Sciatic nerve (tissue), 2 donors: ENCODE data around the gene RAPGEF5. TPM values are rescaled to one million over a fixed set of nuclear protein-coding genes. Genes with fewer than 3 reads are reported as not detected.

ENCODE experiments used
- ATAC-seq: fragments of 200-7000 bp; cut with Tn5 transposase; one replicate; pipeline ENCODE4 v1.9.1; 2020; ENCODE audit warnings: mild to moderate bottlenecking, moderate library complexity
- DNase-seq: peaks from one replicate; pipeline ENCODE4 v3.0.0-alpha.2; 2020; ENCODE audit warnings: low spot score
- intact Hi-C: fragments of 100-400 bp; cut with DNase I; formaldehyde crosslinking; loops from one replicate; pipeline ENCODE4 v1.14.2; 2022
- total RNA-seq: library from RNA; stranded (reverse); fragmentation: NEBNext Ultra II Directional; extraction: Animal tissue kit (Norgen Biotek cat#: 25700); gene quantifications from one replicate; pipeline ENCODE4 v1.2.1, GENCODE V29; 2021
- donor health status: DM: no; HTN: no; CAD: no.
- donor health status: DM: no; HTN: no; CAD: no.

The RAPGEF5 gene, protein sequence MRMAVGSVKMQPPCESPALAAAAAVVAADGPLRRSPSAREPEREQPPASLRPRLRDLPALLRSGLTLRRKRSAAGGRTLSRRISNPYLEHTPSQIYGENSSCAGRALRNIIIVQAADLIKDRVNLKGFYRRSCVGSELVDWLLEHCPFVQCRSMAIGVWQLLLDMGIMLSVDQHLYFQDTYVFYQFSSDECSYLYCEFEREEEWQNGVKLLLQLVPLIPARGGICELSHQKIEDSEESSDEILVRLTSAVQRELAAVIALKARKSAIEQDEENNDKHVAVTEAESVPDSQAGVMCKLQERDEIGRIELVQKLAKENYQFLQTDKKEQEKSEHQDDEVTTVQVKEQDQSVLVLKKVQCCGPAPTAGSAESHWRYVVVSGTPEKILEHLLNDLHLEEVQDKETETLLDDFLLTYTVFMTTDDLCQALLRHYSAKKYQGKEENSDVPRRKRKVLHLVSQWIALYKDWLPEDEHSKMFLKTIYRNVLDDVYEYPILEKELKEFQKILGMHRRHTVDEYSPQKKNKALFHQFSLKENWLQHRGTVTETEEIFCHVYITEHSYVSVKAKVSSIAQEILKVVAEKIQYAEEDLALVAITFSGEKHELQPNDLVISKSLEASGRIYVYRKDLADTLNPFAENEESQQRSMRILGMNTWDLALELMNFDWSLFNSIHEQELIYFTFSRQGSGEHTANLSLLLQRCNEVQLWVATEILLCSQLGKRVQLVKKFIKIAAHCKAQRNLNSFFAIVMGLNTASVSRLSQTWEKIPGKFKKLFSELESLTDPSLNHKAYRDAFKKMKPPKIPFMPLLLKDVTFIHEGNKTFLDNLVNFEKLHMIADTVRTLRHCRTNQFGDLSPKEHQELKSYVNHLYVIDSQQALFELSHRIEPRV
- total RNA-seq, result 62.8 TPM

DNA sequence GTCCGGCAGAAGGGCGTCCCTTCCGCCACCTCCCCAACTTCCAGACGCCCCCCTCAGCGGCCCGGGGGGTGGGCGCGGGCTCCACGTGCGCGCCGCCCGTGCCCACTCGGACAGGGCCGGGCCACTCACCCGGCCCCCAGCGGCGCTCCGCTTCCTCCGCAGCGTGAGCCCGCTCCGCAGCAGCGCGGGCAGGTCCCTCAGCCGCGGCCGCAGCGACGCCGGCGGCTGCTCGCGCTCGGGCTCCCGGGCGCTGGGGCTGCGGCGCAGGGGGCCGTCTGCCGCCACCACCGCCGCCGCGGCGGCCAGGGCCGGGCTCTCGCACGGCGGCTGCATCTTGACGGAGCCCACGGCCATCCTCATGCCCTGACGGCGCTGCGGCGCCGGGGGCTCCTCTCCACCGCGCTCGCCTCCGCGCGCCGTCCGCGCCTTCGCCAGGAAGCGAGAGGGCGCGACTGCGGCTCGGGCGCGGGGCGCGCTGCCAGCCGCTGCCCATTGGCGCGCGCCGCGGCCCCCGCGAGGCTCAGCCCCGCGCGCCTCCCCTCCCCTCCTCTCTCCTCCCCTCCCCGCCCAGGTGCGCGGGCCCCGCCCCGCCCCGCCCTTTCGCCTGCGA lies at the start of gene RAPGEF5:
Gene RAPGEF5, minus strand, starts transcription at position 454 of the 610 bp plus-strand sequence. Its CDS starts 94 bp downstream, at position 360.
- no peak for DNase-seq
- intact Hi-C loops, result no loop called here
- ATAC-seq, result no peak

DNA sequence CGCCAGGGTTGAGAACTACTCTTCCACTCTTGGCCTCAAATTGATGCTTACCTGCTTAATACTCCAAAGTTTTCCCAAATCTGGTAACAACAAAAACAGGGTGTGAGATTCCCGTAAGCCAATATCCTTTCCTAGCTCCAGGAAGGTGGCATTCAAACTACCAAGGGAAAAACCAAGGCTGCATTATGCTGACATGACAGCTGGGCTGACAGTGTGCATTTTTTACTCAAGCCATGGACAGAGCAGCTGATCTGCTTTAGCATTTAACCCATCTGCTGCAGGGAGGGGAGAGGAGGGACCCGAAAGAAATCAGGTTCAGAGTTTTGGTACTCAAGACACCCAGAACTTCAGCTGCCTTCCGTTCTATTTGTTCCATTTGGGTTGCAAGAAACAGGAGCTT lies 49.8 kb upstream of the RAPGEF5 start:
- intact Hi-C loops, result no loop called here
- no peak for DNase-seq
- no peak for ATAC-seq

DNA sequence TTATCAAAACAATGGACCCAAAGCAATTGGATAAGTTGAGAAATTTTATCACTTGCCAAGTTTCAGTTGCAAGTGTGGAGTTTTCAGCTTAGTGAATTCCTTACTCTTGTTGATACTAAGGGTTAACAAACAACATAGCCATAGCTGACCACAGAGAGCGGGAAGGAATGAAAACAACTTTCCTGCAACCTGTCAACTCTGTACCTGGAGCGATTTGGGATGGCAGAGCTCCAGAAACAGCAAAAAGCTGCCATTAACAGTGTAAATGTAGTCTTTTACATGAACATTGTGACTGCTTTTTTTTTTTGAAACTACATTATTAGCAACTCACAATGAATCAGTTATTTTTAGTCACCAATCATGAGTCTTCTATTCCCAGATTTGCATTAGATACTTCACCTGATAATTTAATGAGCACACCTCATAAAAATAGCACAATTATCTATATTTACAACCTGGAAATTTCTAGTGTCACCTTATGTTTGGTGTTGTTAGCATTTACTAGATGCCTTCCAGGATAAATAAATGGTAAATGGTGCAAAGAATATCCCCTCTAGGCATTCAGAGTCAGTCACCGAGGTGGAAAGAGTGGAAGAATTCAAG lies 47.6 kb upstream of the RAPGEF5 start:
- intact Hi-C loops, result no loop called here
- ATAC-seq, result no peak
- no peak for DNase-seq

DNA sequence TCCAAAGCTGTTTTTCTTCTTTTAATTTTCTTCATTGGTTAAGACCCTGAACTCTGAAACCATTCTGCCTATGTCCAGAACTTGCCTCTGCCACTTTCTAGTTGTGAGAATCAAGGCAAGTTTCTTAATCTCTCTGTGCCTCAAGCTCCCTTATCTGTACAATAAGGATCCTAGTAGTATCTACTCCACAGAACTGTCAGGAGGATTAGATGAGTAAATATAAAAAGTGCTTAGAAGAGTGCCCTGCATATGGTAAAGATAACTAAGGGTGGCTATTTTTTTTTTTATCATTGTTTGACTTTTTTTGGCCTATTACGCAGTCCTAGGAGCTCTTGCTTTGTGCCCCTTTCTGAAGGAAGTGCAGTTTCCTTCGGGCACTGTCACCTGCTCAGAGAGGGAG lies 46.4 kb upstream of the RAPGEF5 start:
- ATAC-seq (no peak), DNase-seq (no peak)
- intact Hi-C loops, result no loop called here

DNA sequence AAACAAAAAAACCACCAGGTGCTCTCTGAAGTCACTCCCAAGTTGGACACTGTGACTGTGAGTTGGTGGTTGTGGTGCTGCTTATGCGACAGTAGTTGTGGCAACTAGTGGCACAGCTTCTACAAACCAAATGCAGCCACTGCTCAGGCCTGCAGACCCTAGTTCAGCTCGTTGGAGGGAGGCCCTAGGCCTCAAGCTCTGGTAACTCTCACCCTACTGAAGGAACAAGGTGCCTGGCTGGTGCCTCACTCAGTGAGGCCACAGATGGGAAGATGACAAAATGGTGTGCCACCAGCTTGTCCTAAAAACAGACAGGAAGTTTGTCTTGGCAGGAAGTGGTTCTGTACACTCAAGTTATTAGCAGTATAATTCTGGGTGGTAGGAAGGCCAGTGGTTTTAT lies 45.3 kb upstream of the RAPGEF5 start:
- intact Hi-C loops, result no loop called here
- ATAC-seq, result no peak

DNA sequence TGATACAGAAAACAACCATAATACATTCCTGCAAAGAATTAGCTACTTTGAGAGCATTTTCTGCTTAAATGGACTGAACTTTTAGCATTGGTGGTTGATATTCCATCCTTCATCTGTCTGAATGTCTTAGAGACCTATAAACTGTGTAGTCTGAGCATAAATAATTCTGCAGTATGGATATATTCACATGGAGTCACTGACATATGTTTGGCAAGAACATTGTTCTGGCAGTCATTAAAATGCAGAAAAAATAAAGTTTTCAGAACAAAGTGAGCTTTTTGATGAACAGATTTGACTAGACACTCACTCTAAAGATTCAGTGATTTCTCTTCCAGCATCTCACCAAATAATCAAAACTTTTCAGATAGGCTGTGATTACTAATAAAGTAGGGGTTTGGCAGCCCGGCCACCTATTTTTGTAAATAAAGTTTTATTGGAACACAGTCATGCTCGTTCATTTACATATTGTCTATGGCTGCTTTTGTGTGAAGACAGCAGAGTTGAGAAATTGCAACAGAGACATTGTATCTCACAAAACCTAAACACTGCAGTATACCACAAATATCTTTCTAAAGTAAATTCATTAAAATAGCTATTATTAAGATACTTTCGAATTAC lies 44.1 kb upstream of the RAPGEF5 start:
- intact Hi-C loops, result no loop called here
- no peak for ATAC-seq

More for the DNA sequence above, 45.3 kb upstream of the RAPGEF5 start:
- no peak for DNase-seq

DNA sequence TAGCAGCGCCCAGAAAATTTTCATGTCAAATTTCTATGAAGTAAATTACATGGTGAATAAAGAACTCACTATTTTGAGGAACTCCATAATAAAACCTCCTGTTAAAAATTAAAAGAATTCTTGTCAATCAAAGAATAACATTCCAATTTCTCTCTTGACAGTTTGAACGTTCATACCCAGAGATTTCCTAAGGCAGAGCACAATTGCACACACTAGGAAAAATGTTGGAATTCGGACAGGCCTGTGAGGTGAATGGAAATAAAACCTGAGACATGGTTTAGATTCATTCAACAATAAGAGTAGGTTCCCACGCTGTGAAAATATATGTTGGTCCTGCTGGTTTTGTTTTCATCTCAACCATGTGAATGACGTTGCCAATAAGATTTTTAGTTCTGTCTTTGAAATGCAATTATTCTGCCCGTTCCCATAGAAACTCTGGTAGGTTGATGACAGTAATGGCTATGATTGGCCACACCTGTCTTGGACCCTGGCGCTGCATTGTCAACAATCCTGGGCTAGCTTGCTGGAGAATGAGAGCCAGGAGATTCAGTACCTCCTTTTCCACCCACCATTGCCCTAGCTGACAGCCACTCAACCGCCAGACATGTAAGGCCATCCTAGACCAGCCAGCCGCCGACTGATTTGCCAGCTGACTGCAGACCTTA lies 43.3 kb upstream of the RAPGEF5 start:
- intact Hi-C loops, result no loop called here
- ATAC-seq (no peak), DNase-seq (no peak)

More for the DNA sequence above, 44.1 kb upstream of the RAPGEF5 start:
- no peak for DNase-seq

DNA sequence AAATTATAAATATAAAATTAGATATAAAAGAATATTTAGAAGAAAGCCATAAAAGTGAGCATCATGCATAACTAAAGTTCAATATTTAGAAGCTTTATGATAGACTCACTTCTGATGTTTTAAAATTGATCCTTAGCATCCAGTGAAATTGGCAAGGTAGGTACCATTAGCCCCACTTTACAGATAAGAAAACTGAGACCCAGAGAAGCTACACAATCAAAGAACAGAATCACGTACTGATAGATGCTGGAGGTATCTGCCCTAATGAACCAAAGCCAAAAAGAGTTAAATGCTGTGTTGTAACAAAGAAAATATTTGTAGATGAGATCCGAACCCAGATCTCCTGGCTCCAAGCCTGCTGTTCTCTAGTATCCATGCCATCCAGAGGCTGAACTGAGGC lies 42.6 kb upstream of the RAPGEF5 start:
- ATAC-seq (no peak), DNase-seq (no peak)
- intact Hi-C loops, result no loop called here

DNA sequence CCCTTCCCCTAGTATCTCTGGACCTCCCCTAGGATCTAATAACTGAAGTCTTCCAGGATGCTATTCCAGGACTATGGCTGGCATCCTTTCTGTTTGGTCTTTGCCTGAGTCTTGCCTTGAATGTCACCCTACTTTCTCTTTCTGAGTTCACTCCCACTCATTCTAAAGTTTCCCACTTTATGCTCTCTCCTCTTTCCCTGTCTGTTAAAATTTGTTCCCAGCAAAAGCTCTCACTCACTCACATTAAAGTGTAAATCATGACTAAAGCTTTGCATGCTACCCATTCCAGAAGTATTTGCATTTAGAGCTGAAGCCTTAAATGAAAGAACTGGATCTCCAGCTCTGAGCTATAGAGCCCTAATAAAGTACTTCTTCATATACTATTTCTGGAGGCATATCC lies 42.1 kb upstream of the RAPGEF5 start:
- DNase-seq, result no peak
- no peak for ATAC-seq
- intact Hi-C loops, result no loop called here

DNA sequence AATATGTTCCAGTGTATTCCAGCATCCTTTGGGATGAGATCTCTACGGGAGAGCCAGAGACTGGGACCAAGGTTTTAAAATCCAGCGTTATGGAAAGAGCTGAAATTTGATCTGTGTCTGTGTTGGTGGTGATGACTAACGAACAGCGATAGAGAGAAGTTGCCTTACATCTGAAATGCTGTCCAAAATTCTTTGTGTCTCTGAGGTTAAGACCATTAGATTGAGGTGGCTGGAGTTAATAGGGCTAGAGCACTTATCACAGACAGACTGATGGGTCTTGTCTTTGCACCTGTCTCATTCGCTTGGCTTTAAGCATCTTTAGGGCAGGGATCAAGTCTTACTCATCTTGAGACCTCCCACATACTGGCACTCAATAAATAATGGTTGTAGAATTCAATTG lies 41.0 kb upstream of the RAPGEF5 start:
- intact Hi-C loops, result no loop called here
- no peak for ATAC-seq
- no peak for DNase-seq

DNA sequence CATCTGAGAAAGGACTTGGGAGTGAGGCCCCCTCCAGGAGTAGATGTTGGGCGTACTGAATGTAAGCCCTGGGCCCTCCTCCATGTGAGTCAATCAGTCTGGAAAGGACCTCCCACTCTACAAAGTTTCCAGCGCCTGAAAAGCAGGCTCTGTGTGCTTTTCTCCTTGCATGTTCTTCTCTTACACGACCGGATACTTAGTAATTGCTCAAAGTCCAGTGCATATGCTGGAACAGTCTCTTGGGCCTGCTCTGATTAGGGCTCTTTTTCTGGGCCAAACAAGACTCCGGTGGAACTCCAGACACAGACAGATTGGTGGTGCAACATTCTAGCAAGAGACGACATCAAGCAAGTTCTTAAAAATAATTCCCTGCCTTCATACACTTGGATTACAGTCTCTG lies 38.3 kb upstream of the RAPGEF5 start:
- no peak for ATAC-seq
- intact Hi-C loops, result no loop called here
- no peak for DNase-seq

DNA sequence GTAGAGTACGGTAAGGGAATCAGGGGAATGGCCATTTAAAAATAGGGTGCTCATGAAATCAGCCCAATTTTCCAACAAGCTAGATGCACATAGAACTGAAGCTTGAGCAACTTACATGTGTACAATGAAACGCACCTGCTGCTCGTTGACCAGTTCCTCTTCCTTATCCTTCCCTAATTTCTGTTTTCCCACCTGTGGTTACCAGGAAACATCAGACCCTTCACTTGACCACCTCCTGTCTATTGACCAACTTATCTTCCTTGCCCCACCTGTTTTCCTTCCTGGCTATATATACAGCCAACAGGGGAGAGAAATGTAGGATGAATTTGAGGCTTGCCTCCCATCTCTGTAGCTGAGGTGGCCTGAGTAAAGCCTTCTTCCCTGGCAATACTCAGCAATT lies 37.8 kb upstream of the RAPGEF5 start:
- intact Hi-C loops, result no loop called here
- DNase-seq (no peak), ATAC-seq (no peak)

DNA sequence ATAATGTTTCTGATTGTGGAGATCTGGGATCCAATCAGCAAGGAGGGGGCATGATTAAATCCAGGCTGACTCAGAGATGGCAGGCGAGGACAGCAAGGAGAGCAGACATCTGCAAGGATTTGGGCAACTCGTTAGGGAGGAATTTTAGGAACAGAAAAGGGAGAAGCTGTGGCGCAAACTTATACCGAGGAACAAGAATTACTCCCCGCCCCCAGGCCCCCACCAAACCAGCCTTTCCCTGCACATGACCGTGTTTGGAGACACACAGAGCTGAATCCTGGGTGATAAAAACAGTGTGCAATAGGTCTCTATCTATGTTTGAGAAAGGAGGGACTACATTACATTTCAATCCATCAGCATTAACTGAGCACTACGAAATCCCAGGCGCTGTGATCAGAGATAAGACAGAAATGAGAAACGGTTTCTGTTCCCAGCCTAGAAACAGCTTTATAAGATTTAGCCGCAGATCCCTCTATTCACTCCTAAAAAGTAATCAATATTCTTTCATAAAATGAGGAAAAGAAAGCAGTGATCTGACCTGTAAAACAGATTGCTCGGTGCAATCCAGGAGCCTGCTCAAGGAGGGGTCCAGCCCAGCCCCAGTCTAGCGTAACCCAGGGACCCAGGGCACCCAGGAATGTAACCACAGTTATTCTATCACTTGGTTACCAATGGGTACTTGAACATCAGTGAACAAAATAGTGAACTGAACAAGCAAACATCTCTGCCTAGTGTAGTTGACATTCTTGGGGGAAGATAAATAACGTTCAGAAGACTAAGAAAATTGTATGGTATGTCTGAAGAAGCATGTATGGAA lies 37.2 kb upstream of the RAPGEF5 start:
- intact Hi-C loops, result no loop called here
- ATAC-seq, result no peak
- no peak for DNase-seq

DNA sequence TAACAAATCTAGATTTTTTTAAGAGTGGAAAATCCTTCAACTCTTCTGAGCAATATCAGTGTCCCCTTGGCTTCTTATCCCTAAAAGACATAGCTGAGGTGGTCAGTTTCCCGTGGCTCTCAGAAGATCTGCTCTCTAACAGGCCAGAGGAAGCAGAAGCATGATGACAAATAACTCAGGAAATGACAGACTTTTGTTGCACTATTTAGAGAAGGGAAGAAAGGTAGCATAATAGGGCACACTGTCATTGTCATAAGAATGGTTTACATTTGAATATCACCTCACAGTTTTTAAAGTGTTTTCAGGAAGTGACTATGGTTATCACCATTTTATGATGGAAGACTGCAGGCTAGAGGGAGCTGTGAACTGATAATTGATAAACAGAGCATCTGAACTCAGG lies 33.6 kb upstream of the RAPGEF5 start:
- intact Hi-C loops, result no loop called here
- no peak for ATAC-seq
- DNase-seq, result no peak

DNA sequence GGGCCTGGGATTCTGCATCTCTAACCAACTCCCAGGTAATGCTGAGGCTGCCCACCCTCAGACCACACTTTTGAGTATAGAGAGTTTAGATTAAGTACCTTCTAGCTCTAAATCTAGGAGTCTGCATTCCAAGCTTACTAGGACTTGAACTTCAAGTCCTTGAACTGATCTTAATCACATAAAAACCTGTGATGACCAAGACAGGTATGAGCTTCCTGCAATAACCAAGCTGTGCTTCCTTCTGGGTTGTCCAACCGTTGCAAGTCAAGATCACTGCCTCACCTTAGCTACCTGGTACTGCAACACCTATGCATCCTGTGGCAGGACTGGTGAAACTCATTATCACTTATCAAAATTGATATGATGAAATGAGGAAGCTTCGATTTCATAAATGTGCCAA lies 32.9 kb upstream of the RAPGEF5 start:
- ATAC-seq (no peak), DNase-seq (no peak)
- intact Hi-C loops, result no loop called here

DNA sequence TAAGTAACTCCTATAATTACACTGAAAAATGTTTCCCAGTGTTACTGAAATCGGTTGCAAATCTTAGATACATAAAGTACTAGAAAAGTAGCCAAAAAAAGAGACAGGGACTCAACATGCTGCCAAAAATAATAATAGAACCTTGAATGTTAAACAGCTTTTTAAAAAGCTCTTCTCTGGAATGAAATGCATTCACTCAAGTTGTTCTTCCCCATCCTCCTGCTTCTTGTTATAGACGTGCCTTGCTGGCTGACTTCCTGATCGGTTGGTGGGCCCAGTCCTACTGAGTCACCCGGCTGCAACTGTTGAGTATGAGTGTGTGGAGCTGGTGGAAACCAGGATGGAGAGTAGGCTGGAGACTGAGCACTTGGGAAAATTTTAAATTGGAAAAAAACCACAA lies 30.6 kb upstream of the RAPGEF5 start:
- no peak for DNase-seq
- intact Hi-C loops, result no loop called here

DNA sequence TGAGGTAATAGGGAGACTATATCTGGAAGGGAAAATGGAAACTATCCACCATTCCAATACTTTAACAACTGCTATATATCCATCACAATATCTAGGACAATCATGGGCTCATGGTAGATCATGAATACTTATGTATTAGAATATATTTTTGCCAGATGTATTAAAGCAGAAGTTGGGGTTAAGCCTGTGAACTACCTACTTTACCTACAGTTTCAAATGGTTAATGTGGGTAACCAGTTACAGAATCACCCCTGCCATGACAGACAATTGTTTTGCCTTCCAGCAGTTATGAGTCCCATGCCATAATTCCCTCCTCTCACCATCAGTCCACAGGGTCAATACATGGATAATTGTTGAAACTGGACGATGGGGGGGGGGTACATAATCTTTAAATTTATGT lies 29.9 kb upstream of the RAPGEF5 start:
- intact Hi-C loops, result no loop called here
- DNase-seq (no peak), ATAC-seq (no peak)

More for the DNA sequence above, 30.6 kb upstream of the RAPGEF5 start:
- ATAC-seq, result peak; percentile 39
